Spleen (tissue), 11 donors: ENCODE data around the gene CHD9NB. TPM values are rescaled to one million over a fixed set of nuclear protein-coding genes. Genes with fewer than 3 reads are reported as not detected.

Experiments
- DNase-seq: peaks from one replicate; pipeline ENCODE4 v3.0.0-alpha.2; 2020
- H3K27ac ChIP-seq, 8 donors: fragments of 200-600 bp; sonication (generic) in 7 of 8; 1 replicate in 4 of 8; 2 replicates in 4 of 8; pipeline versions ENCODE4 v1.5.0 to v1.8.0; 2016 to 2021; ENCODE audit warnings: inconsistent platforms in 4 of 8, mild to moderate bottlenecking in 4 of 8, moderate library complexity in 1 of 8
- H3K27me3 ChIP-seq, 7 donors: fragments of 200-600 bp; sonication (generic) in 6 of 7; replicated peaks in 1 of 7; 1 replicate in 4 of 7; 2 replicates in 3 of 7; pipeline versions ENCODE4 v1.5.0 to v1.8.0; 2016 to 2021; ENCODE audit warnings: inconsistent platforms in 3 of 7, mild to moderate bottlenecking in 1 of 7
- H3K36me3 ChIP-seq, 6 donors: fragments of 200-600 bp; sonication (generic) in 5 of 6; 1 replicate in 4 of 6; 2 replicates in 2 of 6; pipeline versions ENCODE4 v1.5.0 to v1.8.0; 2016 to 2021; ENCODE audit warnings: inconsistent platforms in 2 of 6
- H3K4me1 ChIP-seq, 6 donors: fragments of 200-600 bp; sonication (generic) in 5 of 6; 1 replicate in 3 of 6; 2 replicates in 3 of 6; pipeline versions ENCODE4 v1.5.0 to v1.8.0; 2016 to 2021; ENCODE audit warnings: inconsistent platforms in 3 of 6
- H3K4me3 ChIP-seq, 8 donors: fragments of 200-600 bp; sonication (generic) in 7 of 8; 1 replicate in 4 of 8; 2 replicates in 4 of 8; pipeline versions ENCODE4 v1.5.0 to v1.8.0; 2016 to 2021; ENCODE audit warnings: inconsistent platforms in 4 of 8, mild to moderate bottlenecking in 4 of 8, moderate library complexity in 2 of 8
- H3K9me3 ChIP-seq, 8 donors: fragments of 200-600 bp; sonication (generic) in 7 of 8; 1 replicate in 4 of 8; 2 replicates in 4 of 8; pipeline versions ENCODE4 v1.5.0 to v1.8.0; 2016 to 2021; ENCODE audit warnings: inconsistent platforms in 4 of 8
- POLR2A ChIP-seq, 3 donors: fragments of 450-650 bp; IDR thresholded peaks; one replicate each; pipeline ENCODE4 v1.5.1; 2017; ENCODE audit warnings: antibody characterized with exemption in 3 of 3, mild to moderate bottlenecking in 1 of 3
- POLR2AphosphoS5 ChIP-seq, 3 donors: sonication (generic); formaldehyde crosslinking; IDR thresholded peaks; one replicate each; pipeline ENCODE4 v1.5.1; 2017; ENCODE audit warnings: antibody characterized with exemption in 3 of 3
- WGBS, 5 donors: extraction: QIAGEN DNeasy Blood & Tissue Kit in 3 of 5; methylation state at CpG; one replicate each; pipeline versions ENCODE4 v1.1.5 to v1.1.7; 2013 to 2018; 5-methylcytosine and 5-hydroxymethylcytosine counted together
- intact Hi-C: fragments of 100-400 bp; cut with DNase I; formaldehyde crosslinking; loops from one replicate; pipeline ENCODE4 v1.15.0; 2023; ENCODE audit warnings: low total_unique reads
- polyA plus RNA-seq, 3 donors: library from polyadenylated mRNA; stranded (reverse); fragments of 200-250 nt; gene quantifications; one replicate each; pipeline ENCODE4 v1.2.1, GENCODE V29; 2013
- total RNA-seq, 7 donors: library from RNA; depleted of rRNA in 3 of 7; stranded (reverse); fragments of >200 nt in 3 of 7; fragmentation: NEBNext Ultra II Directional in 4 of 7; extraction: Animal tissue kit (Norgen Biotek cat#: 25700) in 4 of 7; gene quantifications; one replicate each; pipeline versions ENCODE4 v1.1.0 to v1.2.1, GENCODE V29; 2016 to 2021
- TF ChIP-seq, protein P1 (sequence below), 11 experiments: fragments of 200-600 bp in 7 of 11; fragments of 450-650 bp in 4 of 11; sonication (generic) in 4 of 11; IDR thresholded peaks in 8 of 11; conservative IDR thresholded peaks in 3 of 11; 1 replicate in 7 of 11; 2 replicates in 4 of 11; pipeline versions ENCODE4 v1.4.0 to v1.8.0; 2016 to 2021; ENCODE audit warnings: antibody characterized with exemption in 11 of 11, inconsistent platforms in 4 of 11, mild to moderate bottlenecking in 1 of 11
- donor health status: healthy with polysubstance abuse.
- donor health status: DM: no; HTN: no; CAD: no; lungs with moderate emphysema.
- donor health status: DM: no; HTN: no; CAD: no.
- donor health status: Bipolar disorder and iron deficiency.
- donor health status: healthy.
- donor health status: DM: no; HTN: no; CAD: no.
- donor health status: DM: yes; HTN: yes; CAD: no.

CHD9NB gene
- total and polyA plus RNA-seq, 10 donors, result 0.10 to 0.27 TPM; not detected in 8

DNA sequence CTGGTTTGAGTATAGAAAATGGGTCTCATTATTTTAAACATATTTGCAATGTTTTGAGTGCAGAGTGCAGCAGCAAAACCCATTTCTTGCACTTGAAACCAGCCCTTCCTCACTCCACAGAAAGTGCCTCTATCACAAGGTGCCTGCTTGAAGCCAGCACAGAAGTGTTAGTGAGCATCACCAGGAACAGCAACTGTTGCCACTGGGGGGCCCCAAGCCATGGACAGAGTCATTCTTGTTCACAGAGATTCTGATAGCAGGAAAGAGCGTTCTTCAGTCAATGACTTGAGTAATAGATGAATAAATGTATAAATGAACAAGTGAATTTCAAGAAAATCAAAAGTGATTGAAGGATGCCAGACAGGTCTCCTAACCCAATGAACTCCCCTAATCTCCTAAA is 45.6 kb downstream of the CHD9NB start:
- Histone ChIP-seq H3K27ac (no peak overlapping the region), H3K36me3 (no peaks in the 10 kb centered on the region), H3K27me3 (peaks cover 0 to 10% (median 0%) of the 10 kb centered on the region in 7 donors), H3K9me3 (no peaks in the 10 kb centered on the region), H3K4me1 (no peaks in the 10 kb centered on the region), H3K4me3 (no peak overlapping the region)
- 84 to 92% (median 89%) methylated on average over 1 of the region's 1 CpG for WGBS, 5 donors
- TF ChIP-seq POLR2AphosphoS5 (IDR thresholded peaks at IDR 0.05), result no peak
- TF ChIP-seq POLR2A (IDR thresholded peaks at IDR 0.05), result no peak
- TF ChIP-seq, protein P1, sequence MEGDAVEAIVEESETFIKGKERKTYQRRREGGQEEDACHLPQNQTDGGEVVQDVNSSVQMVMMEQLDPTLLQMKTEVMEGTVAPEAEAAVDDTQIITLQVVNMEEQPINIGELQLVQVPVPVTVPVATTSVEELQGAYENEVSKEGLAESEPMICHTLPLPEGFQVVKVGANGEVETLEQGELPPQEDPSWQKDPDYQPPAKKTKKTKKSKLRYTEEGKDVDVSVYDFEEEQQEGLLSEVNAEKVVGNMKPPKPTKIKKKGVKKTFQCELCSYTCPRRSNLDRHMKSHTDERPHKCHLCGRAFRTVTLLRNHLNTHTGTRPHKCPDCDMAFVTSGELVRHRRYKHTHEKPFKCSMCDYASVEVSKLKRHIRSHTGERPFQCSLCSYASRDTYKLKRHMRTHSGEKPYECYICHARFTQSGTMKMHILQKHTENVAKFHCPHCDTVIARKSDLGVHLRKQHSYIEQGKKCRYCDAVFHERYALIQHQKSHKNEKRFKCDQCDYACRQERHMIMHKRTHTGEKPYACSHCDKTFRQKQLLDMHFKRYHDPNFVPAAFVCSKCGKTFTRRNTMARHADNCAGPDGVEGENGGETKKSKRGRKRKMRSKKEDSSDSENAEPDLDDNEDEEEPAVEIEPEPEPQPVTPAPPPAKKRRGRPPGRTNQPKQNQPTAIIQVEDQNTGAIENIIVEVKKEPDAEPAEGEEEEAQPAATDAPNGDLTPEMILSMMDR (IDR thresholded peaks at IDR 0.05 in 8 of 11, conservative IDR thresholded peaks at IDR 0.05 in 3 of 11), result no peak
- DNase-seq, result no peak
- intact Hi-C loops, result no loop called here

DNA sequence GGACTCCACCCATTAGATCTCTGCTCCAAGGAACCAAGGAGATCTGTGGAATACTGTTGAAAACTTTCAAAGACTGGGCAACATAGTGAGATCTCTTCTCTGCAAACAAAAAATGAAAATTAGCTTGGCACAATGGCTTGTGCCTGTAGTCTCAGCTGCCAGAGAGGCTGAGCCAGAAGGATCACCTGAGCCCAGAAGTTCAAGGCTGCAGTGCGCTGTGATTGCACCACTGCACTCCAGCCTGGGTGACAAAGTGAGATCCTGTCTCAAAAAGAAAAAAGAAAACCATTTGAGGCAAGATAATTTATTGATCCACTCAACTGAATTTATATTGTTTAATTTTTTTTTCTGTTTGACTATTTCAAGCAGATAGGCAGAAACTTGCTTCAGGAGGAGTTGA is 54.8 kb downstream of the CHD9NB start:
- TF ChIP-seq POLR2A (IDR thresholded peaks at IDR 0.05) (no peak), POLR2AphosphoS5 (IDR thresholded peaks at IDR 0.05) (no peak)
- TF ChIP-seq, protein P1 (IDR thresholded peaks at IDR 0.05 in 8 of 11, conservative IDR thresholded peaks at IDR 0.05 in 3 of 11), result no peak
- no peak for DNase-seq
- H3K9me3 ChIP-seq, result no peaks in the 10 kb centered on the region
- H3K27ac ChIP-seq, result no peak overlapping the region
- WGBS, 5 donors, result 71 to 90% (median 83%) methylated on average over 1 of the region's 1 CpG
- H3K27me3 ChIP-seq, result peaks cover 0 to 7% (median 0%) of the 10 kb centered on the region in 7 donors
- no peaks in the 10 kb centered on the region for H3K4me1 ChIP-seq
- intact Hi-C loops, result no loop called here
- H3K4me3 ChIP-seq, result no peak overlapping the region
- no peaks in the 10 kb centered on the region for H3K36me3 ChIP-seq

DNA sequence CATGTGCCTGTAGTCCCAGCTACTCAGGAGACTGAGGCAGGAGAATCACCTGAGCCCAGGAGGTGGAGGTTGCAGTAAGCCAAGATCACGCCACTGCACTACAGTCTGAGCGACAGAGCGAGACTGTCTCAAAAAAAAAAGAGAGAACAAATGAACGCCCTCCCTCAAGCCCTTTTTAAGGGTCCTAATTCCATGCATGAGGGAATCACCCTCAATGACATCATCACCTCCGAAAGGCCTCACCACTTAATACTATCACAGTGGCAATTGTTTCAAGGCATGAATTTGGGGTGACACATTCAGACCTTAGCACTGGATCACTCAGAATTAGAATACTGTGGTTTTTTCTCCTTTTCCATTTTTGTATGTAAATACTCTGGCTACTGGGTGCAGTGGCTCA is 57.8 kb downstream of the CHD9NB start:
- intact Hi-C loops, result no loop called here
- TF ChIP-seq, protein P1 (IDR thresholded peaks at IDR 0.05 in 8 of 11, conservative IDR thresholded peaks at IDR 0.05 in 3 of 11), result no peak
- TF ChIP-seq POLR2A (IDR thresholded peaks at IDR 0.05), result no peak
- TF ChIP-seq POLR2AphosphoS5 (IDR thresholded peaks at IDR 0.05), result no peak
- no peak overlapping the region for H3K27ac ChIP-seq
- peaks cover 0 to 4% (median 0%) of the 10 kb centered on the region in 8 donors for H3K9me3 ChIP-seq
- no peak for DNase-seq
- H3K27me3 ChIP-seq, result no peaks in the 10 kb centered on the region
- no peaks in the 10 kb centered on the region for H3K36me3 ChIP-seq
- H3K4me3 ChIP-seq, result no peak overlapping the region
- WGBS, 5 donors, result 84 to 93% (median 91%) methylated on average over 5 of the region's 5 CpGs
- no peaks in the 10 kb centered on the region for H3K4me1 ChIP-seq

- 64 to 73% (median 67%) methylated on average over 3 of the region's 3 CpGs for WGBS, 5 donors
- TF ChIP-seq POLR2A (IDR thresholded peaks at IDR 0.05) (no peak), POLR2AphosphoS5 (IDR thresholded peaks at IDR 0.05) (no peak)
- TF ChIP-seq, protein P1 (IDR thresholded peaks at IDR 0.05 in 8 of 11, conservative IDR thresholded peaks at IDR 0.05 in 3 of 11), result no peak
- intact Hi-C loops, result no loop called here
These were observed 59.5 kb downstream of the CHD9NB start for GRCh38 chr16:52993179-52993578.

More at GRCh38 chr16:52993179-52993578, 59.5 kb downstream of the CHD9NB start:
- H3K4me3 ChIP-seq, result no peak overlapping the region
- no peaks in the 10 kb centered on the region for H3K36me3 ChIP-seq
- DNase-seq, result no peak
- peaks cover 0 to 4% (median 0%) of the 10 kb centered on the region in 8 donors for H3K9me3 ChIP-seq
- no peaks in the 10 kb centered on the region for H3K27me3 ChIP-seq
- H3K27ac ChIP-seq, result no peak overlapping the region
- H3K4me1 ChIP-seq, result no peaks in the 10 kb centered on the region
